Suprapubic skin (tissue), 4 donors: ENCODE data around the gene SLC41A2. TPM values are rescaled to one million over a fixed set of nuclear protein-coding genes. Genes with fewer than 3 reads are reported as not detected.

ENCODE experiments used
- DNase-seq, 2 donors: peaks; one replicate each; pipeline ENCODE4 v3.0.0-alpha.2; 2019; ENCODE audit warnings: low spot score in 2 of 2
- H3K27ac ChIP-seq: fragments of 200-600 bp; sonication (generic); one replicate; pipeline ENCODE4 v1.5.1; 2019
- H3K27me3 ChIP-seq: fragments of 200-600 bp; sonication (generic); one replicate; pipeline ENCODE4 v1.5.1; 2019
- H3K36me3 ChIP-seq: fragments of 200-600 bp; sonication (generic); one replicate; pipeline ENCODE4 v1.5.1; 2019
- H3K4me1 ChIP-seq: fragments of 200-600 bp; sonication (generic); one replicate; pipeline ENCODE4 v1.5.1; 2019
- H3K4me3 ChIP-seq: fragments of 200-600 bp; sonication (generic); one replicate; pipeline ENCODE4 v1.5.1; 2019; ENCODE audit warnings: mild to moderate bottlenecking
- H3K9me3 ChIP-seq: fragments of 200-600 bp; sonication (generic); one replicate; pipeline ENCODE4 v1.5.1; 2019
- CTCF ChIP-seq, 2 donors: fragments of 200-600 bp in 1 of 2; fragments of 450-650 bp in 1 of 2; sonication (generic) in 1 of 2; IDR thresholded peaks; one replicate each; pipeline ENCODE4 v1.5.1; 2016 to 2019; ENCODE audit warnings: antibody characterized with exemption in 2 of 2, mild to moderate bottlenecking in 1 of 2, moderate library complexity in 1 of 2
- EP300 ChIP-seq: sonication (generic); formaldehyde crosslinking; IDR thresholded peaks from one replicate; pipeline ENCODE4 v1.6.1; 2017; ENCODE audit warnings: antibody characterized with exemption
- POLR2A ChIP-seq, 2 donors: fragments of 450-650 bp; IDR thresholded peaks; one replicate each; pipeline ENCODE4 v1.6.1; 2017; ENCODE audit warnings: antibody characterized with exemption in 2 of 2, mild to moderate bottlenecking in 2 of 2, moderate library complexity in 2 of 2
- POLR2AphosphoS5 ChIP-seq, 3 donors: sonication (generic); formaldehyde crosslinking; IDR thresholded peaks; one replicate each; pipeline ENCODE4 v1.6.1; 2017; ENCODE audit warnings: antibody characterized with exemption in 3 of 3
- WGBS: methylation state at CpG from one replicate; pipeline ENCODE4 v1.1.5; 2018; 5-methylcytosine and 5-hydroxymethylcytosine counted together
- total RNA-seq, 4 donors: library from RNA; depleted of rRNA; stranded (reverse); fragments of >200 nt; gene quantifications; one replicate each; pipeline ENCODE4 v1.1.0, GENCODE V29; 2016

The SLC41A2 gene, protein sequence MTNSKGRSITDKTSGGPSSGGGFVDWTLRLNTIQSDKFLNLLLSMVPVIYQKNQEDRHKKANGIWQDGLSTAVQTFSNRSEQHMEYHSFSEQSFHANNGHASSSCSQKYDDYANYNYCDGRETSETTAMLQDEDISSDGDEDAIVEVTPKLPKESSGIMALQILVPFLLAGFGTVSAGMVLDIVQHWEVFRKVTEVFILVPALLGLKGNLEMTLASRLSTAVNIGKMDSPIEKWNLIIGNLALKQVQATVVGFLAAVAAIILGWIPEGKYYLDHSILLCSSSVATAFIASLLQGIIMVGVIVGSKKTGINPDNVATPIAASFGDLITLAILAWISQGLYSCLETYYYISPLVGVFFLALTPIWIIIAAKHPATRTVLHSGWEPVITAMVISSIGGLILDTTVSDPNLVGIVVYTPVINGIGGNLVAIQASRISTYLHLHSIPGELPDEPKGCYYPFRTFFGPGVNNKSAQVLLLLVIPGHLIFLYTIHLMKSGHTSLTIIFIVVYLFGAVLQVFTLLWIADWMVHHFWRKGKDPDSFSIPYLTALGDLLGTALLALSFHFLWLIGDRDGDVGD
- total RNA-seq = 10 to 100 TPM in 1 of 4 donors, 1 to 10 TPM in 3; 1.8 to 14.6 (median 6.6) TPM

GRCh38 chr12:104958001-104958804 is at the start of gene SLC41A2:
SLC41A2 (minus strand) TSS chr12:104958290; CDS start chr12:104928527, 29,763 bp downstream.
- TF ChIP-seq POLR2AphosphoS5 (IDR thresholded peaks at IDR 0.05) (no peak), CTCF (IDR thresholded peaks at IDR 0.05) (peak in 1 of 2 donors; percentile 7), POLR2A (IDR thresholded peaks at IDR 0.05) (peak in 1 of 2 donors; percentile 31), EP300 (no peak)
- peak; percentile 86 to 88 for DNase-seq
- Histone ChIP-seq H3K4me3 (peak within 1 kb of the TSS; percentile 82), H3K36me3 (no peaks in the 10 kb centered on the region), H3K9me3 (no peaks in the 10 kb centered on the region), H3K27me3 (no peaks in the 10 kb centered on the region), H3K4me1 (peaks cover 22% of the 10 kb centered on the region), H3K27ac (peak within 1 kb of the TSS; percentile 61)
- 0% methylated on average over 5 of the region's 83 CpGs for WGBS

DNA sequence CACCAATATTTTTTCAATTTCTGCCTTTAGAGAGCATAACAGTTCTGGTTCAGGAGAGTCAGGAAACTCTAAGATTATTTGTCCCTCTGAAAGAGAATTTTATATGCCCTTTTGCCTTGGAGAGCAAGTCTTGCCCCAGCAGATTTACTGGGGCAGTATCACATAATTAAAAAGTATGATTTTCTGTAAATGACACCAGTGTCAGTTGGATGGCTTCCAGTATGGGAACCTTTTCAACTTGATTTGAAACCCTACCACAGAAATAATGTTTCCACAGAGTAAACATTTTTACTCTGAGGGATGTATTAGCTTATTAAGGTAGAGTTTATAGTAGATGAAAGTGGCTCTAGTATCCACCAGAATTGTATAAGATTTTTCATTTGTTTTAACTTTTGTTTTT is 43.4 kb upstream of the SLC41A2 start:
- no peak for TF ChIP-seq CTCF (IDR thresholded peaks at IDR 0.05)
- TF ChIP-seq POLR2A (IDR thresholded peaks at IDR 0.05) = no peak
- no peak for TF ChIP-seq EP300
- no peak for TF ChIP-seq POLR2AphosphoS5 (IDR thresholded peaks at IDR 0.05)
- H3K4me3 ChIP-seq = no peak overlapping the region
- no peak for DNase-seq
- peaks cover 61% of the 10 kb centered on the region for H3K36me3 ChIP-seq
- H3K27ac ChIP-seq = no peak overlapping the region
- H3K4me1 ChIP-seq = no peaks in the 10 kb centered on the region
- H3K9me3 ChIP-seq = no peaks in the 10 kb centered on the region
- no peaks in the 10 kb centered on the region for H3K27me3 ChIP-seq

DNA sequence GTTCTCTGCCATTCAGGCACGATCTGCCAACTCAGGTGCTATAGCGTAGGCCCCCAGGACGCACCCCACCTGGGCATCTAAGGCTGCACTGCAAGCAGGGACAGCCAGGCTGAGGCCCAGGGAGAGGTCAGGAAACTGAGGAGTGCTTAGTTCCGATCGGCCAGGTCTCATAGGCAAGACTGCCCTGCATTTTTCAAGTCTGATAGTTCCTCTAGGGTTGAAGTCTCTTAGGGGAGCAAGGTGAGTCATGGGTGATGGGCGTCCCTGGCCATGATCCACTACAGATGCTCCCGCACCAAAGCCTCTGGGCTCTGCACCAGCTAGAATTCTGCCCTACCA is 41.2 kb upstream of the SLC41A2 start:
- 100% methylated on average over 2 of the region's 7 CpGs for WGBS
- no peak for TF ChIP-seq POLR2AphosphoS5 (IDR thresholded peaks at IDR 0.05)
- no peak for TF ChIP-seq POLR2A (IDR thresholded peaks at IDR 0.05)
- no peak for TF ChIP-seq CTCF (IDR thresholded peaks at IDR 0.05)
- no peak for TF ChIP-seq EP300
- no peak overlapping the region for H3K27ac ChIP-seq
- no peak for DNase-seq
- no peak overlapping the region for H3K4me3 ChIP-seq
- H3K36me3 ChIP-seq = peaks cover 77% of the 10 kb centered on the region
- no peaks in the 10 kb centered on the region for H3K27me3 ChIP-seq
- no peaks in the 10 kb centered on the region for H3K4me1 ChIP-seq
- no peaks in the 10 kb centered on the region for H3K9me3 ChIP-seq

DNA sequence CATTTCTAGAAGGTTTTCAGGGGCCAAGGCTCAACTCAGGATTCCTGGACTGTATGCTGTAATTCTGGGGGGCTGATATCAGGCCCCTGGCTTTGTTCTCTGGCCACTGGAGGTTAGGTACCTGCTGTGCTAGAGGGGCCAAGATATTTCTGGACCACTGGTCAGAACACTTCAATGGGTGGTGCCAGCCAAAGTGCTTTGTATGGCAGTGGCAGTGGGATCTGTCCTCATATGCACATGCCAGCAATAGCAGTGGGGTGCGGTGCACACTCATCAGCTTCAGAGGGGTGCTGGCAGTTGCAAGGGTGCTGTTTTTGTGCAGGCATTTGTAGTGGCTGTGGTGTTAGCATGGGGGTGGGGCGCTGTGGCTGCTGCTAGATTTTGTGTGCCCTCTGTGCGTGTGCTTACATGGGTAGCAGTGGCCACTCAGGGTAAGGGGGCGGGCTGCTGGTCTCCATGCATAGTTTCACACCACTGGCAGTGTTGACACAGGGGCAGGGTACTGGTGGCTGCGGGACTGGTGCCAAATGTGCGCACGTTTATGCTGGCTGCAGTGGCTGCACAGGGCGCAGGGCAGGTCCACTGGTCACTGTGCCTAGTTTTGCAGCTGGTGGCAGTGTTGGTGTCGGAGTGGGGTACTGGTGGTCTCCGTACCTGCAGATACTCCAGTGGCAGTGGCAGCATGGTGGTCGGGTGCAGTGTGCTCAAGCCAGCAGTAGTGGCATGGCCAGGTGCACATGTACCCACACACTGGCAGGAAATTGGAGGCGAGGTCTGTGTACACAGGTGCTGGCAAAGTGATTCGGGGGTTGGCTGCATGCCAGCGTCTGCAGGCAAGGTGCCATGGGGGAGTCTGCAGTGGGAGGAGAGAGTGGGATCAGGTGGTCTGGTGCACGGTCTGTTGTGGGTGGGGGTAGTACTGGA is 40.6 kb upstream of the SLC41A2 start:
- TF ChIP-seq POLR2A (IDR thresholded peaks at IDR 0.05) (no peak), POLR2AphosphoS5 (IDR thresholded peaks at IDR 0.05) (no peak), CTCF (IDR thresholded peaks at IDR 0.05) (no peak), EP300 (no peak)
- no peaks in the 10 kb centered on the region for H3K9me3 ChIP-seq
- H3K27me3 ChIP-seq = no peaks in the 10 kb centered on the region
- no peak for DNase-seq
- H3K4me1 ChIP-seq = no peaks in the 10 kb centered on the region
- no peak overlapping the region for H3K27ac ChIP-seq
- peaks cover 75% of the 10 kb centered on the region for H3K36me3 ChIP-seq
- no peak overlapping the region for H3K4me3 ChIP-seq
- WGBS = 59% methylated on average over 5 of the region's 15 CpGs
